IMR-90 (cell line): ENCODE measurements around the gene MPRIP. TPM values are rescaled to one million over a fixed set of nuclear protein-coding genes. Genes with fewer than 3 reads are reported as not detected.

Source experiments
- ATAC-seq: fragments of 200-7000 bp; cut with Tn5 transposase; 2 replicates; pipeline ENCODE4 v1.9.1; 2020; ENCODE audit warnings: low read depth, mild to moderate bottlenecking, moderate library complexity
- BruUV-seq: library from RNA; stranded (reverse); fragments of 400-500 nt; replicated peaks from 2 replicates; lab custom pipeline; 2021; lab: Mats Ljungman, UMichigan
- CTCF ChIA-PET: fragments of 300-600 bp; formaldehyde crosslinking; extraction: SDS; loops from one replicate; lab custom pipeline; 2021; ENCODE audit warnings: antibody characterized with exemption; lab: Yijun Ruan, JAX
- POLR2A ChIA-PET: fragments of 300-600 bp; sonication (Branson Sonifier 250); formaldehyde crosslinking; loops from one replicate; lab custom pipeline; 2022; ENCODE audit warnings: antibody characterized with exemption; ENCODE audit not compliant: unreplicated experiment; lab: Charles Lee
- DNase-seq: peaks from one replicate; pipeline ENCODE4 v3.0.0; 2013
- H2AFZ ChIP-seq: replicated peaks from 2 replicates; pipeline ENCODE3; 2013; ENCODE audit warnings: low read length, mild to moderate bottlenecking; ENCODE audit not compliant: poor library complexity
- H2AK5ac ChIP-seq: 2 replicates; pipeline ENCODE4 v1.6.1; 2013; ENCODE audit warnings: low read depth, low read length, inconsistent platforms
- H2AK9ac ChIP-seq: replicated peaks from 2 replicates; pipeline ENCODE3; 2013; ENCODE audit warnings: mild to moderate bottlenecking, low read depth, low read length, moderate library complexity; ENCODE audit not compliant: poor library complexity
- H2BK120ac ChIP-seq: 2 replicates; pipeline ENCODE4 v1.6.1; 2013; ENCODE audit warnings: low read depth, low read length, inconsistent platforms
- H2BK15ac ChIP-seq: 3 replicates; pipeline ENCODE4 v1.6.1; 2013; ENCODE audit warnings: low read depth, low read length, inconsistent platforms
- H2BK20ac ChIP-seq: 2 replicates; pipeline ENCODE4 v1.6.1; 2013; ENCODE audit warnings: low read depth, mild to moderate bottlenecking, inconsistent platforms, low read length, moderate library complexity
- H2BK5ac ChIP-seq: 2 replicates; pipeline ENCODE4 v1.6.1; 2013; ENCODE audit warnings: mild to moderate bottlenecking, low read depth, low read length, inconsistent platforms; ENCODE audit not compliant: poor library complexity, severe bottlenecking
- H3K14ac ChIP-seq: replicated peaks from 2 replicates; pipeline ENCODE4 v1.6.1; 2013; ENCODE audit warnings: low read depth, low read length, inconsistent platforms
- H3K18ac ChIP-seq: 2 replicates; pipeline ENCODE4 v1.6.1; 2013; ENCODE audit warnings: low read depth, low read length, control low read depth
- H3K23ac ChIP-seq: 2 replicates; pipeline ENCODE4 v1.6.1; 2013; ENCODE audit warnings: low read depth, low read length, inconsistent platforms
- H3K27ac ChIP-seq: 2 replicates; pipeline ENCODE4 v1.5.1; 2013; ENCODE audit warnings: mild to moderate bottlenecking, control low read depth, low read length; ENCODE audit not compliant: insufficient read depth
- H3K27me3 ChIP-seq: 2 replicates; pipeline ENCODE4 v1.6.1; 2013; ENCODE audit warnings: low read length; ENCODE audit not compliant: control insufficient read depth, insufficient read depth
- H3K36me3 ChIP-seq: 2 replicates; pipeline ENCODE4 v1.6.1; 2013; ENCODE audit warnings: low read length, mixed read lengths; ENCODE audit not compliant: control insufficient read depth, insufficient read depth
- H3K4ac ChIP-seq: 2 replicates; pipeline ENCODE4 v1.6.1; 2013; ENCODE audit warnings: low read depth, low read length, inconsistent platforms
- H3K4me1 ChIP-seq: 2 replicates; pipeline ENCODE4 v1.6.1; 2013; ENCODE audit warnings: low read length, mixed read lengths; ENCODE audit not compliant: control insufficient read depth, insufficient read depth
- H3K4me2 ChIP-seq: 2 replicates; pipeline ENCODE4 v1.6.1; 2013; ENCODE audit warnings: low read depth, mild to moderate bottlenecking, control low read depth, low read length, moderate library complexity
- H3K4me3 ChIP-seq: 2 replicates; pipeline ENCODE4 v1.5.1; 2013; ENCODE audit warnings: low read depth, mild to moderate bottlenecking, control low read depth, low read length, moderate library complexity; ENCODE audit not compliant: insufficient read depth
- H3K56ac ChIP-seq: 2 replicates; pipeline ENCODE4 v1.6.1; 2013; ENCODE audit warnings: low read length, inconsistent platforms; ENCODE audit not compliant: insufficient read depth; ENCODE audit errors: extremely low read depth
- H3K79me1 ChIP-seq, 2 experiments: 2 replicates each; pipeline ENCODE4 v1.6.1; 2013; ENCODE audit warnings: low read length in 2 of 2, inconsistent platforms in 1 of 2, low read depth in 1 of 2
- H3K9ac ChIP-seq: 2 replicates; pipeline ENCODE4 v1.6.1; 2013; ENCODE audit warnings: low read depth, low read length, control low read depth
- H3K9me1 ChIP-seq: 2 replicates; pipeline ENCODE4 v1.6.1; 2013; ENCODE audit warnings: low read length, inconsistent platforms; ENCODE audit not compliant: insufficient read depth
- H3K9me3 ChIP-seq: 2 replicates; pipeline ENCODE4 v1.6.1; 2013; ENCODE audit warnings: low read length; ENCODE audit not compliant: control insufficient read depth, insufficient read depth
- H4K20me1 ChIP-seq: 2 replicates; pipeline ENCODE4 v1.6.1; 2013; ENCODE audit warnings: low read length, inconsistent platforms; ENCODE audit not compliant: insufficient read depth
- H4K5ac ChIP-seq: 2 replicates; pipeline ENCODE4 v1.6.1; 2013; ENCODE audit warnings: mild to moderate bottlenecking, low read depth, low read length, control low read depth
- H4K8ac ChIP-seq, 2 experiments: 2 replicates each; pipeline ENCODE4 v1.6.1; 2013; ENCODE audit warnings: low read depth in 2 of 2, low read length in 2 of 2, control low read depth in 1 of 2, inconsistent platforms in 1 of 2
- H4K91ac ChIP-seq: 2 replicates; pipeline ENCODE4 v1.6.1; 2013; ENCODE audit warnings: low read depth, low read length, inconsistent platforms; ENCODE audit not compliant: insufficient read depth
- CEBPB ChIP-seq: IDR thresholded peaks from 2 replicates; pipeline ENCODE4 v1.6.1; 2012; ENCODE audit warnings: low read depth, low read length, improper control_type of control experiment
- CHD1 ChIP-seq: IDR thresholded peaks from 2 replicates; pipeline ENCODE4 v1.6.1; 2012; ENCODE audit warnings: low read depth, low read length, improper control_type of control experiment
- CTCF ChIP-seq: conservative IDR thresholded peaks from 2 replicates; pipeline ENCODE4 v1.5.1; 2012; ENCODE audit warnings: mild to moderate bottlenecking, low read depth, low read length, improper control_type of control experiment
- ELK1 ChIP-seq: fragments of 150-350 bp; IDR thresholded peaks from 2 replicates; pipeline ENCODE4 v1.6.1; 2016; ENCODE audit warnings: low read depth, mild to moderate bottlenecking, low read length, moderate library complexity, borderline replicate concordance
- FOS ChIP-seq: fragments of 150-350 bp; IDR thresholded peaks from 2 replicates; pipeline ENCODE4 v1.6.1; 2016; ENCODE audit warnings: low read depth, low read length
- MAZ ChIP-seq: IDR thresholded peaks from 2 replicates; pipeline ENCODE4 v1.6.1; 2012; ENCODE audit warnings: low read depth, mild to moderate bottlenecking, low read length, improper control_type of control experiment, moderate library complexity, borderline replicate concordance
- NFE2L2 ChIP-seq: fragments of 150-350 bp; IDR thresholded peaks from 2 replicates; pipeline ENCODE4 v1.6.1; 2016; ENCODE audit warnings: low read depth, mild to moderate bottlenecking, low read length
- RAD21 ChIP-seq: IDR thresholded peaks from 2 replicates; pipeline ENCODE4 v1.6.1; 2012; ENCODE audit warnings: low read length, improper control_type of control experiment
- RCOR1 ChIP-seq: IDR thresholded peaks from 2 replicates; pipeline ENCODE4 v1.6.1; 2012; ENCODE audit warnings: mild to moderate bottlenecking, low read length, improper control_type of control experiment; ENCODE audit not compliant: insufficient replicate concordance
- RFX5 ChIP-seq: IDR thresholded peaks from 2 replicates; pipeline ENCODE4 v1.8.0; 2012; ENCODE audit warnings: low read depth, mild to moderate bottlenecking, low read length, moderate library complexity
- SMC3 ChIP-seq: fragments of 150-350 bp; IDR thresholded peaks from 2 replicates; pipeline ENCODE4 v1.6.1; 2016; ENCODE audit warnings: low read depth, mild to moderate bottlenecking, antibody characterized with exemption, low read length, moderate library complexity
- USF2 ChIP-seq: fragments of 150-350 bp; IDR thresholded peaks from 2 replicates; pipeline ENCODE4 v1.6.1; 2017; ENCODE audit warnings: mild to moderate bottlenecking, antibody characterized with exemption, low read length, low read depth
- WGBS, 2 experiments: methylation state at CpG; one replicate each; pipeline versions ENCODE4 v1.1.5 to v1.1.7; 2013; ENCODE audit warnings: missing lambda C conversion rate in 2 of 2; ENCODE audit not compliant: insufficient read length in 1 of 2; ENCODE audit errors: extremely low coverage in 2 of 2; 5-methylcytosine and 5-hydroxymethylcytosine counted together
- dilution Hi-C: fragments of 300-500 bp; cut with HindIII; formaldehyde crosslinking; loops from one replicate; pipeline ENCODE4 v1.14.3; 2018; ENCODE audit warnings: low sequenced_read_pairs; ENCODE audit not compliant: unreplicated experiment
- in situ Hi-C: fragments of 300-500 bp; cut with MboI; formaldehyde crosslinking; loops from 3 replicates; pipeline ENCODE4 v1.14.3; 2019; ENCODE audit warnings: low sequenced_read_pairs, inconsistent platforms, mixed read lengths
- intact Hi-C: fragments of 100-400 bp; cut with micrococcal nuclease; formaldehyde crosslinking; loops from 2 replicates; pipeline ENCODE4 v1.10.0; 2022
- polyA plus RNA-seq, 3 experiments: library from polyadenylated mRNA; depleted of rRNA; stranded (reverse); fragments of >200 nt; gene quantifications; 2 replicates each; pipeline ENCODE4 v1.2.3, GENCODE V29; 2012; ENCODE audit warnings: low replicate concordance in 1 of 3
- total RNA-seq: library from RNA; depleted of rRNA; stranded (reverse); fragments of >200 nt; gene quantifications from 2 replicates; pipeline ENCODE4 v1.2.3, GENCODE V29; 2012

Gene MPRIP
- total and polyA plus RNA-seq, 2 of the 4 experiments (the other 2 are of a cell fraction), result 111 to 149 TPM

- TF ChIP-seq RCOR1, result no peak
Measured at GRCh38 chr17:17089796-17090641, 47.8 kb downstream of the MPRIP start (continued).

- no peak for ATAC-seq
- no peak for TF ChIP-seq RFX5
- no peak for TF ChIP-seq SMC3
- TF ChIP-seq CHD1, result no peak
- TF ChIP-seq CEBPB, result no peak
- no peak for TF ChIP-seq USF2
- TF ChIP-seq RAD21, result no peak
- no peak for TF ChIP-seq ELK1
- TF ChIP-seq MAZ, result no peak
- TF ChIP-seq FOS, result no peak
- no peak for TF ChIP-seq RCOR1
- TF ChIP-seq NFE2L2, result no peak
- no peak for TF ChIP-seq CTCF
Measured at GRCh38 chr17:17090642-17091103, 48.4 kb downstream of the MPRIP start.

More at GRCh38 chr17:17090642-17091103, 48.4 kb downstream of the MPRIP start:
- Histone ChIP-seq H3K27ac (no peak overlapping the region), H3K23ac (no peak overlapping the region), H2AFZ (no peak overlapping the region), H3K14ac (no peak overlapping the region), H3K9ac (no peak overlapping the region), H3K79me1 (peaks cover 63 to 97% of the 10 kb centered on the region in 2 experiments), H3K4me2 (no peak overlapping the region), H2AK9ac (peak overlapping the region; percentile 19), H3K9me1 (peaks cover 68% of the 10 kb centered on the region), H4K20me1 (peaks cover 95% of the 10 kb centered on the region), H4K91ac (no peak overlapping the region), H3K18ac (no peak overlapping the region), H4K5ac (no peak overlapping the region), H2AK5ac (no peak overlapping the region), H3K36me3 (peaks cover 26% of the 10 kb centered on the region), H3K9me3 (no peaks in the 10 kb centered on the region), H3K4me3 (no peak overlapping the region), H2BK120ac (no peak overlapping the region), H2BK20ac (no peak overlapping the region), H4K8ac (no peak overlapping the region), H3K27me3 (no peaks in the 10 kb centered on the region), H2BK5ac (no peak overlapping the region), H2BK15ac (no peak overlapping the region), H3K56ac (no peak overlapping the region), H3K4ac (no peak overlapping the region), H3K4me1 (peaks cover 8% of the 10 kb centered on the region; the same call in 1 of the 2 replicates)
- BruUV-seq, result no TSS peak
- POLR2A ChIA-PET, result no interaction called here
- 100% methylated on average over 4 of the region's 11 CpGs; no CpG with 5 or more reads in 1 of the 2 experiments for WGBS, 2 experiments
- no peak for DNase-seq
- dilution Hi-C loops (no loop called here), in situ Hi-C loops (no loop called here), intact Hi-C loops (no loop called here)
- CTCF ChIA-PET, result interaction anchor here (0.7 kb wide), 1 partner anchor 9 kb away, joined by 3 read pairs; no protein-coding TSS in a partner anchor
